ENCODE results near the gene BCL2.

BCL2 gene

DNA sequence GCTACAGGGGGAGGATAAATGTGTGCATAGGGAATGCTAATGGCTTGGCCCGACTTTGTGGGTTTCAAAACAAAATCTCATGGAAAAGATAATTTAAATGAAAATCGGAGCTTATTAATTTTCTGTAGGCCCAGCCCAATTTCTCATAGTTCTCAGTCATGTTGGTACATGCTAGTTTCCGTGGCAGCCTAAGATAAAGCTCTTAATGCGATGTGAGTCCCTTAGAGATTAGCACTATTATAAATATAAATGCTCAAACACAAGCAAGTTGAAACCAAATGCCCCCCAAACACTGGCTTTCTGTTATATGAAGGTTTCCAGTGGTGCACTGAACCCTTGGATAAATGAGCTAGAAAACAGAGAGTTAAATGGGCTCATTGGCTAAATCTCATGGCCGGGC is 168.0 kb downstream of the BCL2 start:
- no peak for DNase-seq (ENCODE audit: low read depth)
- H3K4me3 ChIP-seq (ENCODE audit: low read length) = no peak overlapping the region
- TF ChIP-seq, protein P1, sequence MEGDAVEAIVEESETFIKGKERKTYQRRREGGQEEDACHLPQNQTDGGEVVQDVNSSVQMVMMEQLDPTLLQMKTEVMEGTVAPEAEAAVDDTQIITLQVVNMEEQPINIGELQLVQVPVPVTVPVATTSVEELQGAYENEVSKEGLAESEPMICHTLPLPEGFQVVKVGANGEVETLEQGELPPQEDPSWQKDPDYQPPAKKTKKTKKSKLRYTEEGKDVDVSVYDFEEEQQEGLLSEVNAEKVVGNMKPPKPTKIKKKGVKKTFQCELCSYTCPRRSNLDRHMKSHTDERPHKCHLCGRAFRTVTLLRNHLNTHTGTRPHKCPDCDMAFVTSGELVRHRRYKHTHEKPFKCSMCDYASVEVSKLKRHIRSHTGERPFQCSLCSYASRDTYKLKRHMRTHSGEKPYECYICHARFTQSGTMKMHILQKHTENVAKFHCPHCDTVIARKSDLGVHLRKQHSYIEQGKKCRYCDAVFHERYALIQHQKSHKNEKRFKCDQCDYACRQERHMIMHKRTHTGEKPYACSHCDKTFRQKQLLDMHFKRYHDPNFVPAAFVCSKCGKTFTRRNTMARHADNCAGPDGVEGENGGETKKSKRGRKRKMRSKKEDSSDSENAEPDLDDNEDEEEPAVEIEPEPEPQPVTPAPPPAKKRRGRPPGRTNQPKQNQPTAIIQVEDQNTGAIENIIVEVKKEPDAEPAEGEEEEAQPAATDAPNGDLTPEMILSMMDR (conservative IDR thresholded peaks at IDR 0.05; ENCODE audit: low read length) = no peak

- no peak overlapping the region for H3K4me3 ChIP-seq (ENCODE audit: low read length)
- TF ChIP-seq, protein P1 (conservative IDR thresholded peaks at IDR 0.05; ENCODE audit: low read length) = no peak
- no peak for DNase-seq (ENCODE audit: low read depth)
Measured at GRCh38 chr18:63150942-63151421, 168.6 kb downstream of the BCL2 start.

- no peak overlapping the region for H3K4me3 ChIP-seq (ENCODE audit: low read length)
- no peak for DNase-seq (ENCODE audit: low read depth)
- TF ChIP-seq, protein P1 (conservative IDR thresholded peaks at IDR 0.05; ENCODE audit: low read length) = no peak
Measured at GRCh38 chr18:63150326-63150725, 169.2 kb downstream of the BCL2 start.

DNA sequence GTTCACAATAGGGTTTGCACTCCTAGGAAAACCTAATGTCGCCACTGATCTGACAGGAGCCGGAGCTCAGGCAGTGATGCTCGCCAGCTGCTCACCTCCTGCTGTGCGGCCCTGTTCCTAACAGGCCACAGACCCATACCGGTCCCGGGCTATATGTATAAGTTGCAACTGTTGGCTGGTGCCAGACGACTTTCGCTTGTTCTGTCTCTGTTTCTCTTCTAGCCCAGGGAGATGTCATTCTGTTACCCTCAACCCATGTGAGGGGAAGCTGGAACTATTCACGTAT is 170.3 kb downstream of the BCL2 start:
- H3K4me3 ChIP-seq (ENCODE audit: low read length) = no peak overlapping the region
- TF ChIP-seq, protein P1 (conservative IDR thresholded peaks at IDR 0.05; ENCODE audit: low read length) = no peak
- no peak for DNase-seq (ENCODE audit: low read depth)

DNA sequence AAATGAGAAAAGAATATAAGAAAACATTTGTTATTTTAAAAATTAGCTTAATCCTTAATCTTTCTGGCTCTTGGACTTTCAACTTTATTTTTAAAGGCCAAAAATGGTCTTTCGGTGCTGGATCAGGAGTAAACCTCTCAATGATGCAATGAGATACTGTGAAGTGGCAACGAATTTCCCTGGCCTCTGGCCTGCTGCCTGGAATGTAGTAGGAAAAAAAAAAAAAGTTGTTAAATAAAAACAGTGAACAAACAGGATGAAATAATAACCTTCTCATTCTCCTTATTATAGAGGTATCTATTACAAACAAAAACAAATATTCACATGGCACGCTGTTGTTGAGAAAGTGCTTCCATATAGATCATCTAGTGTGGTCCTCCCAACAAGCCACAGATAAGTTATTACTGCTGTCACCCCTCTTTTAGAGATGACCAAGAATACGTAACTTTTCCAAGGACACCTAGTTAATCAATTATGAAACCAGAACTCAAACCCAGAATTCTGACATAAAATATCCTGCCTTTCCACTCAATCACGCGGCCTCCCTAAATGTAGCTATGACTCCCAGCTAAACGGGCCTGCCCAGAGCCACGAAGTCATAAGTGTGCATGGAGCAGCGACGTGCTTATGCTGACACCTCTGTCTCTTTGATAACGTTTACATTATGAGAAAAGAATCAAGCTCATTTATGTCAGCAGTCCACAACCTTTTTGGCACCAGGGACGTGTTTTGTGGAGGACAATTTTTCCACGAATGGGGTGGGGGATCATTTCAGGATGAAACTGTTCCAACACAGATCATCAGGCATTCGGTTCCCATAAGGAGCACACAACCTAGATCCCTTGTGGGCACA is 170.9 kb downstream of the BCL2 start:
- peak; percentile 91 for DNase-seq (ENCODE audit: low read depth)
- TF ChIP-seq, protein P1 (conservative IDR thresholded peaks at IDR 0.05; ENCODE audit: low read length) = no peak
- no peak overlapping the region for H3K4me3 ChIP-seq (ENCODE audit: low read length)

DNA sequence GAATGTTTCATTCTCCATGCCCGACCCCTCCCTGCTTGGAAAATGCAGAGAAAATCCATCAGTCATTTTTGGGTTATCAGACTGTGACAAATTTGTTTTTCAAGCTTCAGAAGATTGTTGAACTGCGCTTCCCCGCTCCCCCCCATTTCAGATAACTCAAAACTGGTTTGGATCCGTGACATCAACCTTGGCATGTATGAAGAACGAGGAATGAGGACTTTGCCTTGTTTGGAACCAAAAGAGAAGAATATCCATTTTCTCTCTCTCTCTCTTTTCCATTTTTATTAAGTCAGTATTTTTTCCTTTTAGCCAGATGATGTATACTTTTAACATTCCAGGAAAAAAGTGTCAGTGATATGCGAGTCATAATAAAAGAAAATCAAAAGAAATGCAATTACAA is 171.6 kb downstream of the BCL2 start:
- TF ChIP-seq, protein P1 (conservative IDR thresholded peaks at IDR 0.05; ENCODE audit: low read length) = no peak
- H3K4me3 ChIP-seq (ENCODE audit: low read length) = no peak overlapping the region
- DNase-seq (ENCODE audit: low read depth) = no peak

DNA sequence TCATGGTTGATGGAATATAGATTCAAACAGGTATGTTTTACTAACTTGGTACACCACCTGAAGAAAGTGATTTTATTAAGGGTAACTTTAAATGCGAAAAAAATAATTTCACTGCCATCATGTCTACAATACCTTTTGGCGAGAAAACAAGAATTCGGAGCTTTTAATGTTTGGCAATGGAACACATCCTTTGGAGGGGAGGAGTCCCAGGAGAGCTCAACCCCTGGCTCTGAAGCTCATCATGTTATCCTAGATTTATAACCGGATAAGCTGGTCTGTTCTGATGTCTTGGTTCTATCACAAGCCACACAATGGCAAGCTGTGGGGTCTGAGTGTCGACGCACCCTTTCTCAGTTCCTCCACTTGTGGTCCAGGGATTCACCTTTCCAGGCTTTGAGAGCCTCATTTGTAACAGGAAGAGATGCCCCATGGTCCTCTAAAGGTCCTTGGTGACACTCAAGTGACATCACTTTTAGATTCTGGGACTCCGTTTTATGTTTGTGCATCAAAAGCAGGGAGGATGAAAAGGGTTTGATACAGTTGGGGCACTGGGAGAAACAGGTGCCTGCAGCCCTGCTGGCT is 172.7 kb downstream of the BCL2 start:
- TF ChIP-seq, protein P1 (conservative IDR thresholded peaks at IDR 0.05; ENCODE audit: low read length) = no peak
- no peak for DNase-seq (ENCODE audit: low read depth)
- no peak overlapping the region for H3K4me3 ChIP-seq (ENCODE audit: low read length)

Data from AG10803 (cell line).